A673 (cell line): ENCODE results near the gene PNLDC1. TPM values are rescaled to one million over a fixed set of nuclear protein-coding genes. Genes with fewer than 3 reads are reported as not detected.

Experiments
- BruUV-seq: library from RNA; stranded (reverse); fragments of 400-500 nt; replicated peaks from 2 replicates; lab custom pipeline; 2021; lab: Mats Ljungman, UMichigan
- CTCF ChIA-PET: fragments of 300-600 bp; sonication (Branson Sonifier 250); formaldehyde crosslinking; loops from one replicate; lab custom pipeline; 2022; ENCODE audit warnings: antibody characterized with exemption; lab: Charles Lee
- POLR2A ChIA-PET: fragments of 300-600 bp; sonication (Branson Sonifier 250); formaldehyde crosslinking; loops from one replicate; lab custom pipeline; 2022; ENCODE audit warnings: antibody characterized with exemption; ENCODE audit not compliant: low non-redundant PET; lab: Charles Lee
- DNase-seq: peaks from one replicate; pipeline ENCODE4 v3.0.0-alpha.2; 2015; ENCODE audit warnings: low spot score
- H3K27ac ChIP-seq: fragments of 200-600 bp; sonication (generic); 2 replicates; pipeline ENCODE4 v1.5.1; 2016; ENCODE audit warnings: mixed run types, low read depth, mild to moderate bottlenecking, mixed read lengths, antibody characterized with exemption, low read length; ENCODE audit not compliant: poor library complexity, severe bottlenecking
- H3K27me3 ChIP-seq: fragments of 200-600 bp; sonication (generic); replicated peaks from 2 replicates; pipeline ENCODE4 v1.6.1; 2017; ENCODE audit warnings: mixed run types, low read depth, mild to moderate bottlenecking, mixed read lengths, antibody characterized with exemption, low read length; ENCODE audit not compliant: insufficient read depth, poor library complexity
- H3K36me3 ChIP-seq: fragments of 200-600 bp; sonication (generic); 2 replicates; pipeline ENCODE4 v1.6.1; 2016; ENCODE audit warnings: mixed run types, mild to moderate bottlenecking, mixed read lengths, antibody characterized with exemption, low read length; ENCODE audit not compliant: insufficient read depth, poor library complexity, severe bottlenecking
- H3K4me1 ChIP-seq: fragments of 200-600 bp; sonication (generic); 2 replicates; pipeline ENCODE4 v1.6.1; 2017; ENCODE audit warnings: mixed run types, mild to moderate bottlenecking, mixed read lengths, antibody characterized with exemption, low read length; ENCODE audit not compliant: insufficient read depth, poor library complexity, severe bottlenecking
- H3K4me3 ChIP-seq: fragments of 200-600 bp; sonication (generic); 2 replicates; pipeline ENCODE4 v1.5.1; 2016; ENCODE audit warnings: low read depth, mixed run types, mild to moderate bottlenecking, mixed read lengths, low read length; ENCODE audit not compliant: poor library complexity, severe bottlenecking
- H3K9me3 ChIP-seq: fragments of 200-600 bp; sonication (generic); 2 replicates; pipeline ENCODE4 v1.6.1; 2016; ENCODE audit warnings: mixed run types, low read depth, mild to moderate bottlenecking, mixed read lengths, antibody characterized with exemption, low read length; ENCODE audit not compliant: poor library complexity, severe bottlenecking
- EZH2 ChIP-seq: fragments of 200-600 bp; sonication (generic); IDR thresholded peaks from 2 replicates; pipeline ENCODE4 v1.6.1; 2017; ENCODE audit warnings: borderline replicate concordance, low read depth, mild to moderate bottlenecking, mixed read lengths, antibody characterized with exemption, low read length; ENCODE audit not compliant: poor library complexity, severe bottlenecking
- intact Hi-C: fragments of 100-400 bp; cut with micrococcal nuclease; formaldehyde crosslinking; loops from one replicate; pipeline ENCODE4 v1.10.0; 2022; ENCODE audit not compliant: unreplicated experiment
- total RNA-seq: library from RNA; stranded (reverse); gene quantifications from 2 replicates; pipeline ENCODE4 v1.2.3, GENCODE V29; 2021
- TF ChIP-seq, protein P1 (sequence below): fragments of 300-800, 200-600 bp; sonication (generic); conservative IDR thresholded peaks from 2 replicates; pipeline ENCODE4 v1.5.1; 2017; ENCODE audit warnings: low read depth, mild to moderate bottlenecking, antibody characterized with exemption, low read length, moderate library complexity, mixed read lengths

Gene PNLDC1
- total RNA-seq, 1 experiment from 2014 or later, result 0.58 TPM

DNA sequence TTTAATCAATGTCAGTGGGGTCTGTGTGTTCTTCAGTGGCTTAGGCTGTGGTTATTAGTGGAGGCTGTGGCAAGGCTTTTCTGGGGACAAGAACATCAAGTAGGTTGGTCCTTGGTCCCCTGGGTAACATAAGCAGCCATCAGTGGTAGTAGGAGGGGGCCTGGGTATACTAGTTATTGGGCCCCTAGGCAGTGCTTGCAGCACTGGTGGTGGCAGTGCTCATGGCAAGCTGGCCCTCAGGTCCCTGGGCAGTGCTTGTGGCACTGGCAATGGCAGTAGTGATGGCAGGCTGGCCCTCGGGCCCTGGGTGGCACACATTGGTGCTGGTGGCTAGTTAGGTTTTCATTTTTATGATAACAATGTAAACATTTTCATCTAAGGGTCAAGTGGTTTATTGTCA is 58.2 kb downstream of the PNLDC1 start:
- Histone ChIP-seq H3K4me3 (no peak overlapping the region), H3K27me3 (peaks cover 19% of the 10 kb centered on the region), H3K36me3 (no peaks in the 10 kb centered on the region), H3K27ac (no peak overlapping the region), H3K9me3 (no peaks in the 10 kb centered on the region), H3K4me1 (no peaks in the 10 kb centered on the region)
- DNase-seq, result no peak
- intact Hi-C loops, result no loop called here
- BruUV-seq, result no TSS peak
- ChIA-PET CTCF (no interaction called here), POLR2A (no interaction called here)
- TF ChIP-seq, protein P1, sequence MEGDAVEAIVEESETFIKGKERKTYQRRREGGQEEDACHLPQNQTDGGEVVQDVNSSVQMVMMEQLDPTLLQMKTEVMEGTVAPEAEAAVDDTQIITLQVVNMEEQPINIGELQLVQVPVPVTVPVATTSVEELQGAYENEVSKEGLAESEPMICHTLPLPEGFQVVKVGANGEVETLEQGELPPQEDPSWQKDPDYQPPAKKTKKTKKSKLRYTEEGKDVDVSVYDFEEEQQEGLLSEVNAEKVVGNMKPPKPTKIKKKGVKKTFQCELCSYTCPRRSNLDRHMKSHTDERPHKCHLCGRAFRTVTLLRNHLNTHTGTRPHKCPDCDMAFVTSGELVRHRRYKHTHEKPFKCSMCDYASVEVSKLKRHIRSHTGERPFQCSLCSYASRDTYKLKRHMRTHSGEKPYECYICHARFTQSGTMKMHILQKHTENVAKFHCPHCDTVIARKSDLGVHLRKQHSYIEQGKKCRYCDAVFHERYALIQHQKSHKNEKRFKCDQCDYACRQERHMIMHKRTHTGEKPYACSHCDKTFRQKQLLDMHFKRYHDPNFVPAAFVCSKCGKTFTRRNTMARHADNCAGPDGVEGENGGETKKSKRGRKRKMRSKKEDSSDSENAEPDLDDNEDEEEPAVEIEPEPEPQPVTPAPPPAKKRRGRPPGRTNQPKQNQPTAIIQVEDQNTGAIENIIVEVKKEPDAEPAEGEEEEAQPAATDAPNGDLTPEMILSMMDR, result no peak
- TF ChIP-seq EZH2, result no peak

- no peak for TF ChIP-seq EZH2
- TF ChIP-seq, protein P1, result no peak
- H3K4me3 ChIP-seq, result no peak overlapping the region
- no peak overlapping the region for H3K27ac ChIP-seq
- no peaks in the 10 kb centered on the region for H3K9me3 ChIP-seq
- H3K4me1 ChIP-seq, result no peaks in the 10 kb centered on the region
- POLR2A ChIA-PET, result no interaction called here
- no peak for DNase-seq
- no peaks in the 10 kb centered on the region for H3K36me3 ChIP-seq
- BruUV-seq, result no TSS peak
- CTCF ChIA-PET, result no interaction called here
- peaks cover 19% of the 10 kb centered on the region for H3K27me3 ChIP-seq
- intact Hi-C loops, result no loop called here
Observed at GRCh38 chr6:159860482-159860881, 60.4 kb downstream of the PNLDC1 start.

GRCh38 chr6:159862103-159862502 is 62.0 kb downstream of the PNLDC1 start:
- CTCF ChIA-PET, result no interaction called here

More at GRCh38 chr6:159862103-159862502, 62.0 kb downstream of the PNLDC1 start:
- DNase-seq, result no peak
- POLR2A ChIA-PET, result no interaction called here
- BruUV-seq, result no TSS peak
- H3K4me1 ChIP-seq, result no peaks in the 10 kb centered on the region
- H3K27ac ChIP-seq, result no peak overlapping the region
- peaks cover 14% of the 10 kb centered on the region for H3K27me3 ChIP-seq
- TF ChIP-seq, protein P1, result no peak
- no peak for TF ChIP-seq EZH2
- no peak overlapping the region for H3K4me3 ChIP-seq
- H3K36me3 ChIP-seq, result no peaks in the 10 kb centered on the region
- intact Hi-C loops, result no loop called here
- no peaks in the 10 kb centered on the region for H3K9me3 ChIP-seq
